GM23338 (cell line): ENCODE measurements around the gene NEU3. TPM values are rescaled to one million over a fixed set of nuclear protein-coding genes. Genes with fewer than 3 reads are reported as not detected.

Experiments
- ATAC-seq: fragments of 200-7000 bp; cut with Tn5 transposase; 3 replicates; pipeline ENCODE4 v1.9.1; 2020
- DNase-seq: peaks from one replicate; pipeline ENCODE4 v3.0.0-alpha.2; 2015; ENCODE audit warnings: low spot score
- H2AFZ ChIP-seq: fragments of 200-600 bp; sonication (generic); 2 replicates; pipeline ENCODE4 v1.8.0; 2016; ENCODE audit warnings: antibody characterized with exemption, mild to moderate bottlenecking, moderate library complexity
- H3F3A ChIP-seq: fragments of 200-600 bp; sonication (generic); replicated peaks from 2 replicates; pipeline ENCODE4 v1.8.0; 2017; ENCODE audit warnings: antibody characterized with exemption, mixed run types, low read depth
- H3K27ac ChIP-seq: fragments of 200-600 bp; sonication (generic); 2 replicates; pipeline ENCODE4 v1.6.1; 2016; ENCODE audit warnings: low read depth
- H3K27me3 ChIP-seq: fragments of 200-600 bp; sonication (generic); 2 replicates; pipeline ENCODE4 v1.8.0; 2016; ENCODE audit warnings: mild to moderate bottlenecking, mixed run types, moderate library complexity; ENCODE audit not compliant: insufficient read depth
- H3K36me3 ChIP-seq: fragments of 200-600 bp; sonication (generic); 2 replicates; pipeline ENCODE4 v1.8.0; 2016; ENCODE audit warnings: mild to moderate bottlenecking; ENCODE audit not compliant: insufficient read depth
- H3K4me1 ChIP-seq: fragments of 200-600 bp; sonication (generic); 2 replicates; pipeline ENCODE4 v1.8.0; 2016; ENCODE audit warnings: mild to moderate bottlenecking, moderate library complexity; ENCODE audit not compliant: insufficient read depth
- H3K4me2 ChIP-seq: fragments of 200-600 bp; sonication (generic); 2 replicates; pipeline ENCODE4 v1.7.1; 2017; ENCODE audit warnings: mixed run types
- H3K4me3 ChIP-seq: fragments of 200-600 bp; sonication (generic); 2 replicates; pipeline ENCODE4 v1.6.1; 2016; ENCODE audit warnings: mixed run types
- H3K79me2 ChIP-seq: fragments of 200-600 bp; sonication (generic); replicated peaks from 2 replicates; pipeline ENCODE4 v1.8.0; 2017; ENCODE audit warnings: mild to moderate bottlenecking; ENCODE audit not compliant: insufficient read depth
- H3K9me2 ChIP-seq: fragments of 200-600 bp; sonication (generic); 2 replicates; pipeline ENCODE4 v1.8.0; 2017; ENCODE audit not compliant: insufficient read depth
- H4K20me1 ChIP-seq: fragments of 200-600 bp; sonication (generic); replicated peaks from 2 replicates; pipeline ENCODE4 v1.8.0; 2017; ENCODE audit warnings: mild to moderate bottlenecking; ENCODE audit not compliant: insufficient read depth
- H3K27ac Mint-ChIP-seq: 2 replicates; pipeline ENCODE4 v1.8.0; 2020; ENCODE audit warnings: inconsistent platforms, mild to moderate bottlenecking, moderate library complexity, mixed read lengths
- H3K27me3 Mint-ChIP-seq: 3 replicates; pipeline ENCODE4 v1.8.0; 2022; ENCODE audit warnings: low read depth, mild to moderate bottlenecking, moderate library complexity, mixed read lengths, inconsistent platforms; ENCODE audit not compliant: insufficient read depth, poor library complexity
- H3K36me3 Mint-ChIP-seq: 3 replicates; pipeline ENCODE4 v1.8.0; 2021; ENCODE audit warnings: low read depth, mild to moderate bottlenecking, inconsistent platforms, moderate library complexity, mixed read lengths
- H3K4me1 Mint-ChIP-seq: 3 replicates; pipeline ENCODE4 v1.8.0; 2020; ENCODE audit warnings: mild to moderate bottlenecking, inconsistent platforms, mixed read lengths
- H3K4me3 Mint-ChIP-seq: 3 replicates; pipeline ENCODE4 v1.8.0; 2021; ENCODE audit warnings: moderate library complexity, mild to moderate bottlenecking, inconsistent platforms, mixed read lengths
- H3K9me3 Mint-ChIP-seq: 3 replicates; pipeline ENCODE4 v1.8.0; 2020; ENCODE audit warnings: moderate library complexity, mild to moderate bottlenecking, inconsistent platforms, mixed read lengths
- CTCF ChIP-seq, 2 experiments: fragments of 200-600 bp in 1 of 2; sonication (generic) in 1 of 2; conservative IDR thresholded peaks; 2 replicates each; pipeline versions ENCODE4 v1.5.1 to v1.6.1; 2016 to 2017; ENCODE audit warnings: antibody characterized with exemption in 2 of 2, low read depth in 2 of 2, mild to moderate bottlenecking in 2 of 2, moderate library complexity in 1 of 2
- EZH2 ChIP-seq: fragments of 200-600 bp; sonication (generic); IDR thresholded peaks from one replicate; pipeline ENCODE4 v1.8.0; 2017; ENCODE audit warnings: antibody characterized with exemption, mild to moderate bottlenecking, low read depth; ENCODE audit not compliant: unreplicated experiment
- EZH2phosphoT487 ChIP-seq: fragments of 200-600 bp; sonication (generic); IDR thresholded peaks from one replicate; pipeline ENCODE4 v1.8.1; 2018; ENCODE audit warnings: antibody characterized with exemption; ENCODE audit not compliant: unreplicated experiment
- NANOG ChIP-seq: IDR thresholded peaks from 2 replicates; pipeline ENCODE4 v1.6.1; 2016; ENCODE audit warnings: antibody characterized with exemption, borderline replicate concordance
- POLR2AphosphoS5 ChIP-seq: IDR thresholded peaks from 2 replicates; pipeline ENCODE4 v1.6.1; 2016; ENCODE audit warnings: antibody characterized with exemption, low read depth
- REST ChIP-seq: IDR thresholded peaks from one replicate; pipeline ENCODE4 v1.6.1; 2018; ENCODE audit warnings: antibody characterized with exemption; ENCODE audit not compliant: unreplicated experiment
- STAT1 ChIP-seq: IDR thresholded peaks from one replicate; pipeline ENCODE4 v1.6.1; 2016; ENCODE audit warnings: antibody characterized with exemption; ENCODE audit not compliant: unreplicated experiment
- ZNF114 ChIP-seq: fragments of 250-450 bp; sonication (Bioruptor Pico); IDR thresholded peaks from 2 replicates; pipeline ENCODE4 v1.5.0; 2020; ENCODE audit warnings: mild to moderate bottlenecking, moderate library complexity
- ZNF462 ChIP-seq: fragments of 250-450 bp; sonication (Bioruptor Pico); IDR thresholded peaks from 2 replicates; pipeline ENCODE4 v1.5.0; 2020; ENCODE audit warnings: mild to moderate bottlenecking, moderate library complexity
- polyA plus RNA-seq: library from polyadenylated mRNA; unstranded; fragments of >200 nt; fragmentation: Nextera tagmentation; extraction: Ambion mirVana; gene quantifications from 2 replicates; pipeline ENCODE4 v1.2.1, GENCODE V29; 2016
- total RNA-seq: library from RNA; depleted of rRNA; stranded (reverse); fragments of >200 nt; shearing (Covaris generic); gene quantifications from 2 replicates; pipeline ENCODE4 v1.2.3, GENCODE V29; 2014

The NEU3 gene
- total and polyA plus RNA-seq, 2 experiments from 2014 or later: 2.8 to 25.9 TPM

GRCh38 chr11:74970852-74971395, 17.8 kb upstream of the NEU3 start (continued):
- no peak for TF ChIP-seq REST

GRCh38 chr11:74971424-74971823, 17.3 kb upstream of the NEU3 start:
- Histone ChIP-seq H4K20me1 (peaks cover 23% of the 10 kb centered on the region), H2AFZ (no peak overlapping the region), H3K4me2 (no peak overlapping the region), H3K36me3 (peaks cover 31% of the 10 kb centered on the region), H3K4me1 (no peaks in the 10 kb centered on the region), H3K27ac (no peak overlapping the region), H3K79me2 (peaks cover 3% of the 10 kb centered on the region; the same call in 1 of the 2 replicates), H3K27me3 (no peaks in the 10 kb centered on the region), H3F3A (no peaks in the 10 kb centered on the region), H3K4me3 (no peak overlapping the region), H3K9me2 (no peaks in the 10 kb centered on the region)
- H3K4me1 Mint-ChIP-seq: no peaks in the 10 kb centered on the region
- H3K27ac Mint-ChIP-seq: no peak overlapping the region
- no peak for DNase-seq
- no peak for ATAC-seq
- peaks cover 2% of the 10 kb centered on the region for H3K27me3 Mint-ChIP-seq
- H3K4me3 Mint-ChIP-seq: no peak overlapping the region
- no peaks in the 10 kb centered on the region; the same call in 1 of the 3 replicates for H3K9me3 Mint-ChIP-seq
- H3K36me3 Mint-ChIP-seq: peaks cover 43% of the 10 kb centered on the region
- TF ChIP-seq REST: no peak
- no peak for TF ChIP-seq POLR2AphosphoS5
- no peak for TF ChIP-seq ZNF114
- no peak for TF ChIP-seq CTCF (conservative IDR thresholded peaks at IDR 0.05; ENCODE audit: low read depth in 2 of 2)
- no peak for TF ChIP-seq ZNF462 (CRISPR knock-in tag)
- TF ChIP-seq STAT1: no peak
- TF ChIP-seq EZH2phosphoT487: no peak
- no peak for TF ChIP-seq NANOG
- no peak for TF ChIP-seq EZH2
